Kidney epithelial cell (primary cell): ENCODE results near the gene GALM. TPM values are rescaled to one million over a fixed set of nuclear protein-coding genes. Genes with fewer than 3 reads are reported as not detected.
"Not testable (repeated sequence)": the region's sequence is repeated elsewhere in the genome, so short reads cannot be mapped to it uniquely, and the experiment has no call there.

Experiments used
- DNase-seq: peaks from one replicate; pipeline ENCODE4 v3.0.0-alpha.2; 2010; ENCODE audit warnings: low read depth
- H3K27me3 ChIP-seq: 2 replicates; pipeline ENCODE4 v1.6.0; 2011; ENCODE audit warnings: low read length; ENCODE audit not compliant: control insufficient read depth, insufficient read depth
- H3K36me3 ChIP-seq: 2 replicates; pipeline ENCODE4 v1.5.1; 2011; ENCODE audit warnings: low read length; ENCODE audit not compliant: control insufficient read depth, insufficient read depth
- H3K4me3 ChIP-seq: 2 replicates; pipeline ENCODE4 v1.5.1; 2011; ENCODE audit warnings: low read depth, mild to moderate bottlenecking, control low read depth, low read length
- total RNA-seq: library from RNA; depleted of rRNA; stranded (reverse); fragments of >200 nt; gene quantifications from 2 replicates; pipeline ENCODE4 v1.2.3, GENCODE V29; 2015
- TF ChIP-seq, protein P1 (sequence below): IDR thresholded peaks from 2 replicates; pipeline ENCODE4 v1.5.1; 2011; ENCODE audit warnings: mild to moderate bottlenecking, moderate library complexity, low read length, control low read depth, inconsistent platforms; ENCODE audit not compliant: insufficient read depth, poor library complexity, severe bottlenecking

GALM gene
- total RNA-seq, 1 donor from 2014 or later = 10.1 TPM

DNA sequence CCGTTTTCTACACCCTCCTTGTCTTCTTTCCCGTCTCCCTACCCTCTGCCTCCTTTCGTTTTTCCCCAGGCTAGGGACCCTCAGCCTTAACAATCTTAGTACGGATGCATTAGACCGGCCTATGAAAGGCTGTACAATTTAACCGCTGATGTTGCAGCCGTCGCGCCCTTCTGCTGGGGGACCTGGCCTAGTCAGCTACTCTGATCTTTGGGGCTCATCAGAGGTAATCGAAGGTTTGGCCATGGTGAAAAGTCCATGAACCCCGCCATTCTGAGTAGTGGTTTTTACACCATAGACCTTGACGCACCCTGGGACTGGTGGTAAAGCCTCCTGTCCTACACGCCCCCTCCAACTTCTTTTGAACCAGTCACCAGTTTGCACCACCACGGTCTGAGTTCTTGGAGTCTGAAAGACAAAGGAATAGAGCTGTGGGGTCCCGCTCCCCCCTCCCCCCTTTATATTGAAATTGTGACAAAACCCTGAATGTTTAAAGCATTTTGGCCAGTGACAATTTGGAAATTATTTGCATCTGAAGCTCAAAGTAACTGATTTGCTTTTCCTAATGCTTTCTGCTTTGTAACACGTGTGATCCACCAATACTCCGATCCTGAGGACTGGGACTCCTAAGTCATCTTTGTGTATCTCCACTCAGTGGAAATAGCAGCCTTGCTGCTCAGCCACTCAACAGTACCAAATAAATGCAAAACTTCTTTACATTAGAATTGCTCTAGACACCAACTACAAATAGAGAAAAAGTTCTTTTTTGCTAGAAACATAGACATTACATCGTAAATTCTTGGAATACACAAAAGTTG is 85.9 kb downstream of the GALM start:
- no peaks in the 10 kb centered on the region for H3K27me3 ChIP-seq
- H3K36me3 ChIP-seq = peaks cover under 1% of the 10 kb centered on the region
- TF ChIP-seq, protein P1, sequence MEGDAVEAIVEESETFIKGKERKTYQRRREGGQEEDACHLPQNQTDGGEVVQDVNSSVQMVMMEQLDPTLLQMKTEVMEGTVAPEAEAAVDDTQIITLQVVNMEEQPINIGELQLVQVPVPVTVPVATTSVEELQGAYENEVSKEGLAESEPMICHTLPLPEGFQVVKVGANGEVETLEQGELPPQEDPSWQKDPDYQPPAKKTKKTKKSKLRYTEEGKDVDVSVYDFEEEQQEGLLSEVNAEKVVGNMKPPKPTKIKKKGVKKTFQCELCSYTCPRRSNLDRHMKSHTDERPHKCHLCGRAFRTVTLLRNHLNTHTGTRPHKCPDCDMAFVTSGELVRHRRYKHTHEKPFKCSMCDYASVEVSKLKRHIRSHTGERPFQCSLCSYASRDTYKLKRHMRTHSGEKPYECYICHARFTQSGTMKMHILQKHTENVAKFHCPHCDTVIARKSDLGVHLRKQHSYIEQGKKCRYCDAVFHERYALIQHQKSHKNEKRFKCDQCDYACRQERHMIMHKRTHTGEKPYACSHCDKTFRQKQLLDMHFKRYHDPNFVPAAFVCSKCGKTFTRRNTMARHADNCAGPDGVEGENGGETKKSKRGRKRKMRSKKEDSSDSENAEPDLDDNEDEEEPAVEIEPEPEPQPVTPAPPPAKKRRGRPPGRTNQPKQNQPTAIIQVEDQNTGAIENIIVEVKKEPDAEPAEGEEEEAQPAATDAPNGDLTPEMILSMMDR = no peak
- H3K4me3 ChIP-seq = peak overlapping the region; percentile 37
- no peak for DNase-seq

DNA sequence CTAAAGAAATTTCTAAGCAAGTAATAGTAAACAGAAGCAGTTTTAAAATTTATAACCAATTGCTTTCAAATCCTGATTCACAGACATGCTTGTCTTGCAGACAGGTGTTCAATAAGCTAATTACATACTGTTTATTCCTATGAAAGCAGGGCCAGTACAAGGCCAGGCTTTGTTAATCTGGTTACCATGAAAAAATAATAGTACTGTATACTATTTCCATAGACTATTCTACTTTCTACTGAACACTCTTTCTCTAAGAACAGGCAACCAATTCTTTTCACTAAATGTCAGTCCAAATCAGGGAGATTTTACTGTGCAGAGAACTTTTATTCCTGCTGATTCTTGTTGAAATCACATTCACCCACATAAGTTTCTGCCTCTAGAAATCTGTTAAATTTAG is 88.1 kb downstream of the GALM start:
- no peaks in the 10 kb centered on the region for H3K27me3 ChIP-seq
- H3K4me3 ChIP-seq = no peak overlapping the region
- DNase-seq = no peak
- H3K36me3 ChIP-seq = no peaks in the 10 kb centered on the region
- TF ChIP-seq, protein P1 = no peak

DNA sequence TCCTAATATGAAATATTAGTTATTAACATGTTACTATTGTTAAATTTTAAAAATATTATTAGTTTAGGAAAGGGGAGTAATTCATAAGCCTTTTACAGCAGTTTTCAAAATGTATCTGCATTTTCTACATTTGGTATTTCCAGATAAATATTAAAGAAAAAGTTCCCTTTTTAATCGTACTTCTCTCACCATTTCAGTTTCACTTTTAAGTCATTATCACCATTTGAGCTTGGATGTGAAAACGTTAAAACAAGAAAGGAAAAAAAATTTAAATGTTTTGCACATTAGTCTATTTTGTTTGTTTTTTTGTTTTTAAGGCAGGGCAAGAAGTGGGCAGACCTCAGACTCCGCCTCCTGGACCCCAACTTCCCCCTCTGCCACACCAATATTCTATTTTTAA is 88.6 kb downstream of the GALM start:
- no peaks in the 10 kb centered on the region for H3K36me3 ChIP-seq
- TF ChIP-seq, protein P1 = no peak
- DNase-seq = no peak
- no peaks in the 10 kb centered on the region for H3K27me3 ChIP-seq
- H3K4me3 ChIP-seq = no peak overlapping the region

DNA sequence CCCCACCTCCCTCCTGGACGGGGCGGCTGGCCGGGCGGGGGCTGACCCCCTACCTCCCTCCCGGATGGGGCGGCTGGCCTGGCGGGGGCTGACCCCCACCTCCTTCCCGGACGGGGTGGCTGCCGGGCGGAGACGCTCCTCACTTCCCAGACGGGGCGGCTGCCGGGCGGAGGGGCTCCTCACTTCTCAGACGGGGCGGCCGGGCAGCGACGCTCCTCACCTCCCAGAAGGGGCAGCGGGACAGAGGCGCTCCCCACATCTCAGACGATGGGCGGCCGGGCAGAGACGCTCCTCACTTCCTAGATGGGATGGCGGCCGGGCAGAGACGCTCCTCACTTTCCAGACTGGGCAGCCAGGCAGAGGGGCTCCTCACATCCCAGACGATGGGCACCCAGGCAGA is 90.0 kb downstream of the GALM start:
- H3K4me3 ChIP-seq, H3K27me3 ChIP-seq, H3K36me3 ChIP-seq, DNase-seq: not testable (repeated sequence)

DNA sequence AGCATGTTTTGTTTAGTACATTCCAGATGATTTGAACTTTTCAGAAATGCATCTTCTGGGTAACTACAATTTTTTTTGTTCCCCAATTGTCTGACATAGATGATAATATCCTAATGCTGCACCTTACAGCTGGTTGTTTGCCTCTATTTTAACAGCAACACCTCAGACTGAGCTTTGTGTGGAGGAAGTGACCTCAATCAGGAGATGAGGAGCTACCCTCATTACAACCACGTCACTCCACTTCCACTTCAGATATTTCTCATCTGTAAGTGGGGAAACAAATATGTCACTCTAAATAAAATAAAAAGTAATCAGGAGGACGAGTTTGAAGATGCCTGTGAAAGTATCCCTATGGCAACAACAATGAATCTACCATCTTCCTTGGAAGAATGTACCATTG is 97.3 kb downstream of the GALM start:
- no peak for DNase-seq
- Histone ChIP-seq H3K36me3 (no peaks in the 10 kb centered on the region), H3K4me3 (no peak overlapping the region), H3K27me3 (no peaks in the 10 kb centered on the region)
- TF ChIP-seq, protein P1 = no peak

DNA sequence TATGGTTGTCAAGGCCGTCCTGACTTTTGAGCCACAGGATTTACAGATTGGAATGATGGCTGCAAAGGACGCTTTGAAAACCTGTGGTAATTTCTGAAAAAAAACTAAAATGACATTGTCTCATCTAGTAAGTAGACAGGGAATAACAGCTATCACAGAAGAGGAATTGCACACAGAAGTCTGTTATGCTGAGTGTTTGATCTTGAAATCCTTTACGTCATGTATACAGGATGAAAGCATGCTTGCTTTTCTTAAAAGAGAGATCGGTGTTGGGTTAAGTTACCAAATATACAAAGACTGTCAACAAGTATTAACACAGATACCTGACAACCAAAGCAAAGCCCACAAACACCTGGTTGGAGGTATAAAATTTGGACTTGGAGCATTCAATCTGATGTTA is 97.8 kb downstream of the GALM start:
- TF ChIP-seq, protein P1 = no peak
- Histone ChIP-seq H3K36me3 (no peaks in the 10 kb centered on the region), H3K27me3 (no peaks in the 10 kb centered on the region), H3K4me3 (no peak overlapping the region)
- no peak for DNase-seq
